Caco-2 (cell line): ENCODE data around the gene ABHD2. TPM values are rescaled to one million over a fixed set of nuclear protein-coding genes. Genes with fewer than 3 reads are reported as not detected.

Experiments used
- BruUV-seq: library from RNA; stranded (reverse); fragments of 400-500 nt; replicated peaks from 2 replicates; lab custom pipeline; 2021; lab: Mats Ljungman, UMichigan
- CTCF ChIA-PET: fragments of 300-600 bp; sonication (Branson Sonifier 250); formaldehyde crosslinking; loops from one replicate; lab custom pipeline; 2022; ENCODE audit warnings: antibody characterized with exemption; lab: Charles Lee
- POLR2A ChIA-PET: fragments of 300-600 bp; sonication (Branson Sonifier 250); formaldehyde crosslinking; loops from one replicate; lab custom pipeline; 2022; ENCODE audit warnings: antibody characterized with exemption; lab: Charles Lee
- DNase-seq, 2 experiments: peaks; one replicate each; pipeline versions ENCODE4 v3.0.0 to v3.0.0-alpha.2; 2020 to 2022
- H3K27me3 ChIP-seq: replicated peaks from 2 replicates; pipeline ENCODE4 v1.6.0; 2011; ENCODE audit warnings: low read length; ENCODE audit not compliant: control insufficient read depth, insufficient read depth
- H3K36me3 ChIP-seq: 2 replicates; pipeline ENCODE4 v1.5.1; 2011; ENCODE audit warnings: low read length; ENCODE audit not compliant: control insufficient read depth, insufficient read depth
- H3K4me1 ChIP-seq: fragments of 250-450 bp; sonication (Bioruptor Pico); 2 replicates; pipeline ENCODE4 v1.5.1; 2020; ENCODE audit warnings: mild to moderate bottlenecking
- H3K4me3 ChIP-seq: 2 replicates; pipeline ENCODE4 v1.5.1; 2011; ENCODE audit warnings: low read depth, mild to moderate bottlenecking, control low read depth, low read length
- H3K9me3 ChIP-seq: fragments of 250-450 bp; sonication (Bioruptor Pico); 2 replicates; pipeline ENCODE4 v1.5.1; 2020; ENCODE audit warnings: mild to moderate bottlenecking, moderate library complexity
- H3K27ac Mint-ChIP-seq: one replicate; pipeline ENCODE4 v1.8.0; 2022; ENCODE audit warnings: mixed read lengths; ENCODE audit not compliant: unreplicated experiment
- H3K27me3 Mint-ChIP-seq: one replicate; pipeline ENCODE4 v1.8.0; 2022; ENCODE audit warnings: mixed read lengths; ENCODE audit not compliant: insufficient read depth, unreplicated experiment
- H3K36me3 Mint-ChIP-seq: one replicate; pipeline ENCODE4 v1.8.0; 2022; ENCODE audit warnings: mild to moderate bottlenecking, mixed read lengths; ENCODE audit not compliant: insufficient read depth, unreplicated experiment
- H3K4me1 Mint-ChIP-seq: one replicate; pipeline ENCODE4 v1.8.0; 2022; ENCODE audit warnings: low read depth, mixed read lengths; ENCODE audit not compliant: unreplicated experiment
- H3K4me3 Mint-ChIP-seq: one replicate; pipeline ENCODE4 v1.8.0; 2022; ENCODE audit warnings: mild to moderate bottlenecking, moderate library complexity, mixed read lengths; ENCODE audit not compliant: unreplicated experiment
- H3K9me3 Mint-ChIP-seq: one replicate; pipeline ENCODE4 v1.8.0; 2022; ENCODE audit warnings: mixed read lengths; ENCODE audit not compliant: unreplicated experiment
- intact Hi-C: fragments of 100-400 bp; cut with micrococcal nuclease; formaldehyde crosslinking; loops from one replicate; pipeline ENCODE4 v1.10.0; 2022; ENCODE audit not compliant: unreplicated experiment
- total RNA-seq: library from RNA; stranded (reverse); gene quantifications from 2 replicates; pipeline ENCODE4 v1.2.3, GENCODE V29; 2022
- TF ChIP-seq, protein P1 (sequence below), 2 experiments: fragments of 200-600 bp in 1 of 2; IDR thresholded peaks; 1 replicate in 1 of 2; 2 replicates in 1 of 2; pipeline versions ENCODE4 v1.5.1 to v1.8.0; 2011 to 2022; ENCODE audit warnings: antibody characterized with exemption in 1 of 2, control low read depth in 1 of 2, inconsistent platforms in 1 of 2, low read depth in 1 of 2, low read length in 1 of 2, mild to moderate bottlenecking in 1 of 2, moderate library complexity in 1 of 2; ENCODE audit not compliant: insufficient read depth in 1 of 2, severe bottlenecking in 1 of 2, unreplicated experiment in 1 of 2

The ABHD2 gene
- total RNA-seq, 1 experiment from 2014 or later, result 63.0 TPM

DNA sequence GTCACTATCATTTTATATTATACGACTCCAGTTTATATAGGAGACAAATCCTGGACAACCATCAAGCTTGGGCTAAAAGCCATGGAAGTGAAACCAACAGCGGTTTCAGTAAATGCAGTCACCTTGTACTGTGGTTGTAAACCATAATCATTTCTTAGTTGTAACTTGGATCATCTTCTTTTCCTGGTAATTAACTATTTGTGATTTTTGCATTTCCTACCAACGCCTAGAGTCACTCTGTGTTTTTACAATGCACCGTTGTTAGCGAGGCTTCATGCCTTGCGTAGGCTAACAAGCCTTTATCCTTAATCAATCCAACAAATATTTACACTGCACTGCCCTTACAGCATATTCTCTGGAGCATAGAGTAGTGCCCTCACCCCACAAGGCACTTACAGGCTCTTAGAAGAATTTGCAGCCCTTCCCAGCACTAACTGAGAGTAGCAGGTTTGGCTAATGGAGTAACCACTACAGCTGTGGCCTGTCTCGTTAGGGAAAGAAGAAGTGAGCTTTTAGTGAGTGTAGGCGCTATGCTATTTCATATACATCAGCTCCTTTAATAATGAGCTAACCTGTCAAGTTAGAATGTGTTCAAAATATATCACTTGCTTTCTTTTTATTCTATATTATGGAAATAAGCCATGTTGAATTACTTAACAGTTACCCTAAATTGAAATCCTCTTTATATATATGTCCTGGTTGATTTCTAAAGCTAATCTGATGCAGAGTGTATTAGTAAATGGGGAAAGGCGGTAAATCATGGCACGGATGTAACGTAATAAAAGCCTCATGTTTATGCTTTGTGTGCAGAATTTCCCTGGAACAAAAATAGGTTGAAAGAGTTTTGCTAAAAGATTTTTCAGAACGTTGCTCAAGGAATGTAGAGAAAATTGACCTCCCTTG, 62.8 kb downstream of the ABHD2 start:
- Mint-ChIP-seq H3K4me3 (no peak overlapping the region), H3K36me3 (peaks cover 7% of the 10 kb centered on the region), H3K4me1 (no peaks in the 10 kb centered on the region), H3K27me3 (no peaks in the 10 kb centered on the region), H3K27ac (no peak overlapping the region), H3K9me3 (no peaks in the 10 kb centered on the region)
- 0 out of 2 replicates have a peak, but pooled peaks cover 6% of the 10 kb centered on the region for H3K4me1 ChIP-seq
- DNase-seq, result no peak
- intact Hi-C loops, result no loop called here
- POLR2A ChIA-PET, result no interaction called here
- BruUV-seq, result no TSS peak
- H3K9me3 ChIP-seq, result no peaks in the 10 kb centered on the region
- TF ChIP-seq, protein P1, sequence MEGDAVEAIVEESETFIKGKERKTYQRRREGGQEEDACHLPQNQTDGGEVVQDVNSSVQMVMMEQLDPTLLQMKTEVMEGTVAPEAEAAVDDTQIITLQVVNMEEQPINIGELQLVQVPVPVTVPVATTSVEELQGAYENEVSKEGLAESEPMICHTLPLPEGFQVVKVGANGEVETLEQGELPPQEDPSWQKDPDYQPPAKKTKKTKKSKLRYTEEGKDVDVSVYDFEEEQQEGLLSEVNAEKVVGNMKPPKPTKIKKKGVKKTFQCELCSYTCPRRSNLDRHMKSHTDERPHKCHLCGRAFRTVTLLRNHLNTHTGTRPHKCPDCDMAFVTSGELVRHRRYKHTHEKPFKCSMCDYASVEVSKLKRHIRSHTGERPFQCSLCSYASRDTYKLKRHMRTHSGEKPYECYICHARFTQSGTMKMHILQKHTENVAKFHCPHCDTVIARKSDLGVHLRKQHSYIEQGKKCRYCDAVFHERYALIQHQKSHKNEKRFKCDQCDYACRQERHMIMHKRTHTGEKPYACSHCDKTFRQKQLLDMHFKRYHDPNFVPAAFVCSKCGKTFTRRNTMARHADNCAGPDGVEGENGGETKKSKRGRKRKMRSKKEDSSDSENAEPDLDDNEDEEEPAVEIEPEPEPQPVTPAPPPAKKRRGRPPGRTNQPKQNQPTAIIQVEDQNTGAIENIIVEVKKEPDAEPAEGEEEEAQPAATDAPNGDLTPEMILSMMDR (IDR thresholded peaks at IDR 0.05; ENCODE audit: insufficient read depth in 1 of 2, low read depth in 1 of 2, low read length in 1 of 2, severe bottlenecking in 1 of 2, unreplicated experiment in 1 of 2), result no peak
- no peaks in the 10 kb centered on the region for H3K27me3 ChIP-seq
- no peak overlapping the region for H3K4me3 ChIP-seq
- CTCF ChIA-PET, result no interaction called here
- H3K36me3 ChIP-seq, result peaks cover 2% of the 10 kb centered on the region

DNA sequence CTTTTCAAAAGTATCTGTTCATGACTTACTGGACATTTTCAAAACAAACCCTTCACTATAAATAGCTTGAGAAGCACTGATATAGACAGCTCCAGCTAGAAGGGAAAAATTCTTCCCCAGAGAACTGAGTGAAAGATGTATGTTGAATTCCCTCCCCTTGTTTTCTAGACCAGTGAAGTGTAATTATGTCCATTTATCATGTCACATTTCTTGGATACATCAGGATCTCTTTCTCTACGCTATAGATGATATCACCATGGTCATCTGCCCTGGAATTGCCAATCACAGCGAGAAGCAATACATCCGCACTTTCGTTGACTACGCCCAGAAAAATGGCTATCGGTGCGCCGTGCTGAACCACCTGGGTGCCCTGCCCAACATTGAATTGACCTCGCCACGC, 66.9 kb downstream of the ABHD2 start:
- H3K4me1 ChIP-seq, result 0 out of 2 replicates have a peak, but pooled peaks cover 6% of the 10 kb centered on the region
- peaks cover 2% of the 10 kb centered on the region for H3K36me3 ChIP-seq
- H3K27ac Mint-ChIP-seq, result no peak overlapping the region
- POLR2A ChIA-PET, result no interaction called here
- no TSS peak for BruUV-seq
- no peaks in the 10 kb centered on the region for H3K27me3 Mint-ChIP-seq
- TF ChIP-seq, protein P1 (IDR thresholded peaks at IDR 0.05; ENCODE audit: insufficient read depth in 1 of 2, low read depth in 1 of 2, low read length in 1 of 2, severe bottlenecking in 1 of 2, unreplicated experiment in 1 of 2), result no peak
- H3K27me3 ChIP-seq, result no peaks in the 10 kb centered on the region
- no peaks in the 10 kb centered on the region for H3K9me3 Mint-ChIP-seq
- CTCF ChIA-PET, result no interaction called here
- no peak overlapping the region for H3K4me3 Mint-ChIP-seq
- H3K4me1 Mint-ChIP-seq, result no peaks in the 10 kb centered on the region
- H3K9me3 ChIP-seq, result no peaks in the 10 kb centered on the region
- peaks cover 6% of the 10 kb centered on the region for H3K36me3 Mint-ChIP-seq
- intact Hi-C loops, result no loop called here
- DNase-seq, result no peak
- no peak overlapping the region for H3K4me3 ChIP-seq

DNA sequence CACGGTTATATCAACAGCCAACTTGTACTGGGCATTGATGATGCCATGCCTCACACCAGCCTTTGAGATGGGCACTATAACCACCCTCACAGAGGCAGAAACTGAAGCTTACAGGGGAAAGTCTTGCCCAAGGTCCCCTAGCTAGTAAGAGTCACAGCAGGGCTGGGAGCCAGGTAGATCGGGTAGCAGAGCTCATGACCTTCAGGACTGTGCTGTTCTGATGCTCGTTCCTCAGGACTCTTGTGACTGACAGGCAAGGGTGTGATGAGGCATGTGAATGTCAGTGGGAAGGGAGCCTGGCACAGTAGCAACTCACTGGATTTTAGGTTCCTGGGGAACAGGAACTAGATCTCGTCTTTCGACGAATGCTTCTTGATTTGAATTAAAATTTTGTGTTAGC, 67.4 kb downstream of the ABHD2 start:
- H3K9me3 ChIP-seq, result no peaks in the 10 kb centered on the region
- POLR2A ChIA-PET, result no interaction called here
- peaks cover 2% of the 10 kb centered on the region for H3K36me3 ChIP-seq

More for the DNA sequence above, 67.4 kb downstream of the ABHD2 start:
- TF ChIP-seq, protein P1 (IDR thresholded peaks at IDR 0.05; ENCODE audit: insufficient read depth in 1 of 2, low read depth in 1 of 2, low read length in 1 of 2, severe bottlenecking in 1 of 2, unreplicated experiment in 1 of 2), result no peak
- DNase-seq, result no peak
- Histone ChIP-seq H3K4me3 (no peak overlapping the region), H3K4me1 (0 out of 2 replicates have a peak, but pooled peaks cover under 1% of the 10 kb centered on the region), H3K27me3 (no peaks in the 10 kb centered on the region)
- intact Hi-C loops, result no loop called here
- H3K4me3 Mint-ChIP-seq, result no peak overlapping the region
- no peaks in the 10 kb centered on the region for H3K9me3 Mint-ChIP-seq
- no peak overlapping the region for H3K27ac Mint-ChIP-seq
- no peaks in the 10 kb centered on the region for H3K4me1 Mint-ChIP-seq
- CTCF ChIA-PET, result interaction anchor here (0.5 kb wide), 1 partner anchor 67 kb away, joined by 3 read pairs; the partner anchor contains the start of gene ABHD2
- peaks cover 6% of the 10 kb centered on the region for H3K36me3 Mint-ChIP-seq
- H3K27me3 Mint-ChIP-seq, result no peaks in the 10 kb centered on the region
- BruUV-seq, result no TSS peak
